DMS79 treated with DMSO at 0.1 percent for 48 hours (cell line): ENCODE results near the gene PAK5.

Experiments
- DNase-seq: peaks from one replicate; lab custom pipeline; 2025; lab: John Stamatoyannopoulos, UW

The PAK5 gene

DNA sequence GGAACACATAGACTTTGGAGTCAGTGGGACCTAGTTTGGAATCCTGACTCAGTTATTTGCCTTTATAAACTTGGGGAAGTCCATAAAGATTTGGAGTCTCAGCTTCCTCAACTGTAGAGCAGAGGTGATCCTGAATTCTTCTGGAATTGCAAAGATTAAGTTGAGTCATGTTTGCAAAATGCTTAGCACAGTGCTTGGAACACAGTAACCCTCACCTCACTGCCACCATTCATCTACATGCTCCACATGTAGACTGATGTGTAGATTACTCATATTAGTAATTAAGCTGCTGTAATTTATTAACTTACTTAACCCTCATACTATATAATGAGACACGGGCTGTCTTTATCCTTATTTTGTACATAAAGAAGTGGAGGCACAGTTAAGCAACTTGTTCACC lies 263.0 kb downstream of the PAK5 start:
- DNase-seq, result no peak

DNA sequence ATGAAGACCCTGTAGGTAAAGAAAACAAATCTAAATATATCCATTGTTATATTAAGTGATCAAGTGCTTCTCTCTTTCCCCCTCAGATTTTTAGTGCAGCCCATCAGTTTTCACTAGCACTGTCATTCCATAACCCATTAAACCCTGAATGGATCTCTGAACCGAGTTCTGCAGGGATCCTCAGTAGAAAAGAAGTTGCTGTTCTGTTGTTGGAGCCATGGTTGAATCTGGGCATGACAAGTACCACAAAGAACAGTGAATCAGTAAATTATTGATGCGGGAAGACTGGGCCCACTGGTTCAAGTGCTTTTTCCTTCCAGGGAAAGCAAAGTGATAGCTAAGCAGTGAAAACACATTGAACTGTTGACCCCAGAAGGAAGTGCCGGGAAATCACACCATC lies 264.1 kb downstream of the PAK5 start:
- no peak for DNase-seq

DNA sequence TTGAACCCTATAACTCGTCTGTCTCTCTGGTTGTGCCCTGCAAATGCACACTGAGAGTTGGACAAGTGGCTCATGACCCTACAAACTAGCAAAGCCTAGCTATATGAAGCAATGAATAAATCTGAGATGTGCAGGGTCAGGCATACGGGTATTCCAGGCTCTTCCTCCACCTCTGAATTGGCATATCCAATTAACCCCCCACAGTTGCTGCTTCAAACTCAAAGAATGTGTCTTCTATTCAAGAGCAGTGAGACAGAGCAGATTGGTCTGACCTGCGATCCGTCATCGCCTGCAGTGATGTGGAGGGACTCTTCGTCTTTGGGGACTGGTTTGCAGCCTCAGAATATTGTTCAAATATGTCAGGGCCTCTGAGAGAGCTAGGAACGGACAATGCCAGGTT lies 264.7 kb downstream of the PAK5 start:
- no peak for DNase-seq

DNA sequence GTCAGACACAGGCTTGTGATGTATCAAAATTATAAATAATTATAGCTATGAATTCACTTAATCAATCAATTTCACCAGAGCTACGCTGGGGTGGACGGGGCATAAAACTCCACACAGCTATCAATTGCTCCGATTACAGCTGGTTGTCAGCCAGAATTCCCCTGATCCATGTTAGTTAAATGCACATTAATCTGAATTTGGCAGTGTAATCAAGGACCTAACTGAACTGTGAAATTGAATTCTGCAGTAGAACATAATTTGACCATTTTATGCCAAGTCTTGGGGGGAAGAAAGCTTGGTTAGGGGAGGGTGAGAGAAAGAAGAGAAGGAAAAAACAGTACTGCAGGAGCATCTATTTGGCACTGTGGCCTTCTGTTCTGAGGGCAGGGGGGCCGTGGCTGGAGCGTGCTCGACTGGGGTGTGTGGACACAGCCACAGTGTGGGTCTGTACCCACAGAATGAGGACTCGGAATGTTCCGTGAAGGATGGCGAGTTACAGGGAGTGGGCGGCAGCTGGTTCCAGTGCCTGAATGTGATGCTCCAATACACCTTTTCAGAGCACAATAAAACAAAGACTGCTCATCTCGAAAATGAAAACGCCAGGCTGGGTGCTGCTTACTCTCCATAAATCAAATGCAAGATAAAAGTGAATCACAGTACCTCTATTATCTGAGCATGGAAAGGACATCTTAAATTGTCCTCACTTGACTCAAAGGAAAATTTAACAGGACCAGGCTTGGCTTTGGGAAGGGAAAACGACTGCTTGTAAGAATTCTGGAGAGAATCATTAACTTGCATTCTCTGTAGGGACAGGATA lies 265.3 kb downstream of the PAK5 start:
- no peak for DNase-seq

DNA sequence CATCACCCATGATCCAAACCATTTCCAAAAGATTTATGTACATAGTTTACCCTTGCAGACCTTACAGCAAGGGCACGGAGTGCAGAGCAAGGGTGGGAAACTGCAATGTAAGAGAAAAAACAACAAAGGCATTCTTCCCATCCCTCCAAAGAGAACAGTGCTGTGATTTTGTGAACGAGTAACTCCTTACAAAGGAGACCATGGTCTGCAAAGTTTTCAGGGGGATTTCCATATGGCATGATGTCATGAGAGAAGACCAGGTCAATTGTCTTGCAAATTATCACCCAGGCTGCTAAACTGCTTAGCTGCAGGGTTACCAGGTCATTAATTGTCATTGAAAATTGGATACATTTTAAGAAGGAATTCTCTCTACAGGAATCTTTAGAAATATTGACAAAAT lies 266.2 kb downstream of the PAK5 start:
- no peak for DNase-seq

DNA sequence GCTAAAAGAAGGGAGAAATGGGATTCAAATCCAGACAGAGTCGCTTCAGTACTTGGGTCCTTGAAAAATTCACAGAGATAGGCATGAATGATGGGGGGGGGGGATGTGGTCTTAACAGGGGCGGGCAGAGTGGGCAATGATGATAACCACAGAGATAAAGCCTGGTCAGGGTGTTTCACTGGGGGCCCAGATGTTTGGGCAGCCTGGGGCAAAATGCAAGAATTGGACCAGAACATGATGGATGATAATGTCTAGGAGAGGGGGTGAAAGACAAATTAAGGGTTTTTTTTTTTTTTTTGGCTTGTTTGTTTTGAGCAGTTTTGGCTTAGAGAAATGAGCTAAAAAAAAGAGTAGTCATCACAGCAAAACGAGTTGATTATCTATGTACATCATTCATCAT lies 267.1 kb downstream of the PAK5 start:
- no peak for DNase-seq

DNA sequence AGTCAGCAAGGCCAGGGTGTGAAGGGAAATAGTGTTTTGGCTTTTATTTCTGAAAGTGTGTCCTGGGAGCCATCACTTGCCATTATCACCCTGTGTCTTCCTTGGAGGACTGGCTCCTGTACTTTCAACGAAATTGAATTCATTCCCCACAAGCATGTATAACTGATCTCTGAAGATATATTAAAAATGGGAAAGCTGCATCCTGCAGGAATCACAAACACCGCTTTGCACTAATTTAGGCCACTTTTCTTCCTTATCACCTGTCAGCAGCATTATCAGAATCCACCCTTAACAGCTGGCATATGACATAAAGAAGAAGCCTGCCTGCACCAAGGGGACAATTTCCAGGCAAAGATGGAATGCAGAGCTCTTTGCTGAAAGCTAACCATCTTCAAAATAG lies 268.3 kb downstream of the PAK5 start:
- no peak for DNase-seq

DNA sequence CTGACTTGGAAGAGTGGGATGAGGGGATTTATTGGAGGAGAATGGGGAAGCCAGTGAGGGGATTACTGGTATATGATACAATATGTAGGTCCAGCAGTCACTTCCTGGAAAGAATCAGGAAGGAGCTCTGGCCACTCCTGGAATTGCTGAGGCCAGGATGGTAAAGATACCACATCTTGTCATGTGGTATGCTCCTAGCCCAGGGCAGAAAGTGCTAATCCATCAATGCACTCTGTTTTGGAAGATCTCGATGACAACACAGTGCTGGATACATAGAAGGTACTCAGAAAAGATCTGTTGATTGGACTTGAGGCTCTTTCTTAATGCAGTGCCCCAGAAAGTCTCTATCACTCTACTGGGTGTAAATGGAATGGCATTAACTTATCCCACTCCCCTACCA lies 271.9 kb downstream of the PAK5 start:
- no peak for DNase-seq

DNA sequence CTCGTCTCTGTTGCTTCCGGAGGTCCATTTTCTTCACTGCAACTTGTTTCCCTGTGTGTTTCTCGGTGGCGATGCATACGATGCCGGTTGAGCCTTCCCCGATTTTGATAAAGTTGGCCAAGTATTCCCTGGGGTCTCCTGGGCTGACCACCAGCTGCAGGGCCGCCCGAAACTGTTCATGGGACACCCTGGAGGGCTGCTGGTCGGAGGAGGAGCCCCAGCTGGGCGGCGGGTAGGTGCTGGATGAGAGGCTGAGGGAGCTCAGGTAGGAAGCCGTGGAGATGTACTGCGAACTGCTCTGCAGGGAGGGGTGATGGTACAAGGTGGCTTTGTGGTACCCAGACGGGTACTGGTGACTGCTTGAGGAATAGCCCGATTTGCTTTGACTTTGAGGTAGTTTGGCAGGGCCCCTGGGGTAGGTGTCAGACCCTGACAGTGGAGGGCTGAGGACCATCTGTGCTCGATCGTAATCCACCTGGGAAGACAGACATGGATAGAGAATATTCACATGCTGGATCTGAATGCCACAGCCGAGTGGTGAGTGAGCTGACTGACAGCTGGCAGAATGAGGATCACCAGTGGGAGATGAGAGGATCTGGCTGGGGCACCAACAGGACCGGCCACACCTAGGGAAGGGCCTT lies 272.8 kb downstream of the PAK5 start:
- DNase-seq, result no peak

DNA sequence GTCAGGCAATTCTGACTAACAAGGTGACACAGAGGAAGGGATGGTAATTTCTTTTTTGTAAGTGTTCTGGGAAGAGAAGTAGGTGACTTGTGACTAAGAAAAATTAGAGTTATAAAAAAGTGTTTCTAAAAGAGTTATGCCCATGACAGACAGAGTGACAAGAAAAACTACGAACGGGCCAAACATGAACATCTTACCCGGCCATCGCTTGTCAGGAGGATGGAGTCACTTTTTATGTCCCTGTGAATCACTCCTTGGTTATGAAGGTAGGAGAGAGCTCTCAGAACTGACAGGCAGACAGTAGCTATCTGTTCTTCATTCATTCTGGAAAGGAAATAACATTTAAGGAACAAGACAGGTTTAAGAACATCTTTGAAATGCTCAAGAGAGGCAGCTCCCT lies 281.5 kb downstream of the PAK5 start:
- DNase-seq, result no peak

DNA sequence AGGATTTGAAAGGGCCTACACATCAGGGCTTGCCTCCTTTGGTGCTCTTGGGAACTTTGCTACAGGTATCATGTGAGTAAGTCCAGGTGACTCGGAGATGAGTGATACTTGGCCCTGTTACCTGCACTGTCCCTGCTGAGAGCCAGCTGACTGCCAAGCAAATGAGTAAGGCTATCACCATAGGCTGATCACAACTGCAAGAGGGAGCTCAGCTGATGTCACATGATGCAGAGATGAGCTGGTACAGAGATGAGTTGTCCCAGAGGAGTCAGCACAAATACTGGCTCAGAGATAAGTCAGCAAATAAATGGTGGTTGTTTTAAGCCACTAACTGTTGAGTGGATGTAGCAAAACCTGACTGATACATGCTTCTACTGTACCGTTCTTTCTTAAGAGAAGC lies 283.1 kb downstream of the PAK5 start:
- no peak for DNase-seq

DNA sequence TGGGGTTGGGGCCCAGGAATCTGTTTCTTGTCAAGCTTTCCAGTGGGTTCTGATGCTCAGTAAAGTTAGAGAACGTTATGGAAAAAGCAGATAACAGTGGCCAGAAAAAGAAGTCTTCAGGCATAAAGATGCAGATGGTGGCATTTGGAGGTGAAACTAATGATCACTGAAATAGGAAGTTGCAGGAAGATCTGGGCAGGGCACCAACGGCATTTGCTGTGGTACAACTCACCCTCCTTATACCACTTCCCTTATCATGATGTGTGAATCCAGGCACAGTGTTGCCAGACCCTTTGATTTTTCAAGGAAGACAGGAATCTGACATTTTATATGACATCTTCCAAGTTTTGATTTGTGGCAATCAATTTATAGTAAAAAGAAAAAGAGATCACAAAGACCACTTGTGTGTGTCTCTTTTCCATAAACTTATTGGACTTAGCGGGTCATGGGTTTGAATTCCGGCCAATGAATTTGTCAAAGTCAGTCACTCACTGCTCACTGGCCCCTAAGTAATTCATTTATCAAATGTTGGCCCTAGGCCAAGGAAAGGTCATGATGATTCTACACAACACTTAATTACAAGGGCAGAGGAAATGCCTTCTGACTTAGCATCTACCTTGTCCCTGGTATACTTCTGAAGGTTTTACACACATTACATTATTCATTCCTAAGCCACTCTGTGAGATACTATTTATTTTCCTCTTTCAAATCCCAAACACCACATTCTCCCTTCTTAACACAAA lies 286.9 kb downstream of the PAK5 start:
- no peak for DNase-seq

DNA sequence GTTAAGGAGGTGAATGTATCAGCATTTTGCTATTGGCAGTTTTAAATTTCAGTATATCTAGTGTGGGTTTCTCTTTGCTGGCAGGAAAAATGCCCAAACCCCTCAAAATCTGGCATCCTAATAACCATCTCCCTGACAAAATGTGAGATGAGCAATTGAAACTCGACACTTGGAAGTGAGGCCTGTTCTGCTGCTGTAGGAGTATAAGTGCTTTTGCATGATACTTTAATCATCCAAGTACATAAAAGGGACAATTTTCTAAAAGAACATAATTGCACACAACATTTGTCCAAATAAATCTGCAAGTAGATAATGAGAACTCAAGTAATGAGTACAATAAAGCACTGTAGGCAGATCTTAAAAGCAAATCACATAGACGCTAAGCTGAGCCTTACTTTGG lies 288.0 kb downstream of the PAK5 start:
- peak; percentile 46 for DNase-seq

DNA sequence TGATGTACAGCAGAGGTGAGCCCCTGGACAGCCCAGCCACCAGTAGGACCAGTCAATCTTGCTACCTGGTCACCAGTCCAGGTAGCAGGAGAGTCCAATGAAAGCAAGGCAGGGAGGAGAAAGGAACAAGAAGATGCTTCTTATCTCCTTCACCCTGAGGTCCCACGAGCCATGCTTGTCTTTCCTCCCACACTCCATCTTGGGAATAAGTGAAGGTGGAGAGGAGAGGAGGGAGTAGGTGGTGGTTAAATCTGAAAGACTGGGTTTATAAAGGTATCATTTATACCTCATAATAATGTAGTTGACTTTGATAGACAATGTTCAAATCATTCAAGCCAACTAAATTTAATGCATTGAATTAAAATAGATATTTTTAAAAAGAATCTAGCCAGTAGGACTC lies 288.6 kb downstream of the PAK5 start:
- DNase-seq, result no peak

DNA sequence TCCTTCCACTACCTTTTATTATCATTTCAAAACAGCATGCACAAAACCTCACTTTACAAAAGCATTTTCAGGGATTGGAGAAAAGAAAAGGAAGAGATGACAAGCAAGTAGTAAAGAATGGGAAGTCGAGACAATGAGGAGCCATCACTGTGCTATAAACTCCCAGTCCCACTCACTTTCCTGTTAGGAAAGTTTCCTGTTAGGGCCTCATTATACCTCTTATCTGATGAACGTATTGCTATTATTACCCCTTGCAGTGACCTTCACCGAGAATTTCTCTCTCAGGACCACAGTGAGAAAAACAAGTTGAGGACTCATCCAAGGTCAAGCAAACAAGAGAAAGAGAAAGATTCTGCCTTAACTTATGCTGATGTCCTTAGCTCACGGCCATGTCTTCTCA lies 295.7 kb downstream of the PAK5 start:
- DNase-seq, result no peak

DNA sequence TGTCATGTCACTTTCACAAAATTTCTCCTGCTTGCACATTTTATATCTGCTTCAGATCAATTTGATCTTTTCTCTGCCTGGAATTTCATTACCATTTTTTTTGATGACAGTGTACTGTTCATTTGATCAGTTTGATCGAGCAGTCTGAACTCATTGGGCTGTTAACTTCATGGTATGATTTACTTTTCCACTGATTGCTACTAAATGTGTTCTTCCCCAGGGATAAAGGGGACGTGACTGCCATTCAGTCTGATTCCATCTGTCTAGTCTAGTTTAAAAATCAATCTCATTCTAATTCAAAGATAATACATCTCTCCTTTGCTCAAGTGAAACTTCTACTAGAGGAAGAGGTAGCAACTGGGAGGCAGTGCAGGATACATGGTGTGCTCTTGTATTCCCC lies 303.4 kb downstream of the PAK5 start:
- DNase-seq, result no peak

DNA sequence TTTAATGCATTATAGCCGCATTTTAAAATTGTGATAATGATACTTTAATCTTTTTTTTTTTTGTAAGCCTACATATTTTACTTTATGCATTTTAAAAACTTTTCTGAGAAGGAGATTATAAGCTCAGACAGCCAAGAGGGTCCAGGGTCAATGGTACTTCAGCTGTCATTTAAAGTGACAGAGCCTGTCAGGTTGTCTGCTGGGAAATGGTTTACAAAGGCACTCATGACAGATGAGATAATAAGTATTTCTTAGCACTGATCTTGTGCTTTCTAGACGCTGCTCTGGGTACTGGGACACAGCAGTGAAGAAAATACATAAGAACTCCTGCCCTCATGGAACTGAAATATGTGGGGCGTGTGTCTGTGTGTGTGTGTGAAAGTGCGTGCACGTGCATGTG lies 304.9 kb downstream of the PAK5 start:
- no peak for DNase-seq

DNA sequence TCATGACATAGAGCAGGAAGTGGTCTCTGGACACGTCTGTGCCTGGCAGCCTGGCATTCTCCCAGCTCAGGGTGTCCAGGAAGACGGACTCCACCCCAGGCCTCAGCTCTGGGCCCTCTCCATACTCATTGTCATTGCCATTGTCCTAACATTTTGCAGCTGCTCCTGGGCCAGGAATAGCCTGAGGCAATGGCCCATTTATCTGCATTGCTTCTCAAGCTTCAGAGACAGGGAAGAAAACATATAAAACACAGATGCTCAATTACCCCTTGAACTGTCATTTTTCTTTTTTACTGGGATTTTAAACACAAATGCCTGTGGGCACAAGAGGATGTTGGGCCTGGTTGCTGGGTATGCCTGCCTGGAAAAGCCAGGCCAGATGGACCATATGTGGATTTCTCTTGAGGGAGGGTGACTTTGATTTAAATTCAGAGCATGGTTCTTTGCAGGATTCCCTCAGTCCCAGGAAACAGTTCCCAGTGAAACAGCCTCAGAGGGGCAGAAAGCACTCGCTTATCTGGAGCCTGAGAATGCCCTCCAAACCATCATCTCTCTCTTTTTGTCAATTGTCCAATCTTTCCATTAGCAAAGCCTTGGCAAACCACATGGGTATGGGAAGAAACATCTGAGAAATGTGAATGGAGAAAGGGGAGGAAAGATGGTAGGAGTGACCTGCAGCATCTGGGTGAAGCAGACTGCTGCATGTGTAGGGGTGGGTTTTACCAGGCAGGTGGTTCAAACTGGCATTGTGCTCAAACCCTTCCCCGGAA lies 306.6 kb downstream of the PAK5 start:
- no peak for DNase-seq

DNA sequence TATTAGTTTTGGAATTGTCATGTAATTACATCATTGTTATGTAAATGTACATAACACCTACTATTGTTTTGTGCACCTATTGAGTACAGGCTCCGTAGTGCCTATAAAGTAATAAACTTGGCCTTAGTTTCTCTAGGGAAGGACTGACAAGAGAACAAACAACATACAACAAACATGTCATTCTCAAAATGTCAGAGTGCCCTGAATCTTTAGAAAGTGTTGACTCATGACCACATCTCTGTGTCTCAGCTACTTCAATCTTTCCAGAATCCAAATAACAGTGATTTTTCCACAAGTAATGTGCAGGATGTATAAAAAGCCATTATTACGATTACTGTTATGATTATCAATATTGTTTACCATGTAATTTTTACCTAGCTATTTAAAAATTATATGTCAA lies 307.3 kb downstream of the PAK5 start:
- no peak for DNase-seq

DNA sequence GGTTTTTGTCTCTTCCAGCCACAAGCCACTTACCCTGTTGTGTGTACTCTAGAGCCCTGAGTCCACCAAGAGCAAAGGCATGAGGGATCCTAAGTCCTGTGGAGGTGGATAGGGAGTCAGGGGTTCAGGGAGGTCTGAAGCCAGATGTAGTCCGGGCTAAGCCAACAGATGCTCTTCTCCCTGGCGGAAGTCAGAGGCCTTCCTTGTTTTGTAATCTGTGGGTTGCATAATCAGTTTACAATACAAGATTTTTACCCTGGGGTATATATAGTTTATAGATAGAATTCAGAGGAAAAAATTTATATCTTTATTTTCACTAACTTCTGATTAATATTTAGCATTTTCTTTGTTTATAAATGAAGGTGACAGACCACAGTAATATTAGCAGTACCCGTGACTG lies 315.2 kb downstream of the PAK5 start:
- DNase-seq, result no peak

DNA sequence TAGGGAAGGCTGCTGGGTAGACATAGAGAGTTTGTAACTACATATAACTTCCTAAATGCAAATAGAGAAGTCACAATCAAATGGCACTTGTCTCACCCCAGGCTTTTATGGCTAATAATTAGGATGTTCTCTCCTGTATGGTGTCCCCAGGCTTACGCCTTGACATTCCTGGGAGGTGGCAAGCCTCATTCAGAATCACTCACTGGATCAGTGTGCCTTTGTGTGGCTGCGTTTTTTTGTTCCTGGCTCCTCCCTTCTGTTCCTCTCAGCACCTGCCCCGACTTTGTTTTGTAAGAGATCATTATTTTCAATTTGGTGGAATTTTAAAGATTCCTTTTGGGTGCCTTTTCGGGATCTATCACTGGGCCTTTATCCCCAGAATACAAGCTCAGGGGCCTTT lies 318.8 kb downstream of the PAK5 start:
- no peak for DNase-seq

DNA sequence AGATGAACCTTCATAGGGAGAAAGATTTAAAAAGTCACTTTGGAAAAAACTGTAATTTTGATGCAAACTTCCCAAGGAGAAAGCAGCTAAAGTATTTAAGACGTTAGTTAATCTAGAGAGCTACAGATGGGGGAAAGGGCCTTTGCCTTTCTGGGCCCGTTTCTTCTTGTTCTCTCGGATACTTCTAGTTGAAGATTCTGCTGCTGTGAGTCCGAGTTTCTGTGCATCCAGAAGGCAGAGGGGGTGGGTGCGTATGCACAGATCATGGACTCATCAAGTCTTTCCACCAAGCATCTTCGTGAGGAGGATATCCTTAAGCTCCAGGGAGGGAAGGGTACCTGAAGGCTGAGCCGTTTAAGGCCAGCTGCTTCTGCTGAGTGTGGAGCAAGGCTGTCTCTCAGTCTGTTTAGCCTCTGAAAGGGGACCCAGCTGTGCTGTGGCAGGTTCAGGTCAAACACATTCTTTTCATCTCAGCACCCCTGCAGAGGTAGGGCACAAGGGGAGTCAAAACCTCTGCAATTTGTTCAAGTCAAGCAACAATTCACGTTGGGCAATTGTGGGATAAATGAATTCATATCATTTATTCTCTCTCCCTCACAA lies 320.2 kb downstream of the PAK5 start:
- no peak for DNase-seq
